Osteoblast (primary cell): ENCODE data around the gene DNAH9. TPM values are rescaled to one million over a fixed set of nuclear protein-coding genes. Genes with fewer than 3 reads are reported as not detected.

ENCODE experiments used
- DNase-seq: peaks from one replicate; pipeline ENCODE4 v3.0.0; 2011; ENCODE audit warnings: low spot score, mixed read lengths; ENCODE audit not compliant: insufficient read length; ENCODE audit errors: missing footprints
- H2AFZ ChIP-seq: 2 replicates; pipeline ENCODE4 v1.6.0; 2011; ENCODE audit warnings: mild to moderate bottlenecking, low read length
- H3K27ac ChIP-seq: 2 replicates; pipeline ENCODE4 v1.5.1; 2011; ENCODE audit warnings: mild to moderate bottlenecking, low read depth, low read length, moderate library complexity
- H3K27me3 ChIP-seq: 2 replicates; pipeline ENCODE4 v1.6.0; 2012; ENCODE audit warnings: mild to moderate bottlenecking, control low read depth, inconsistent platforms, low read length, moderate library complexity; ENCODE audit not compliant: insufficient read depth
- H3K36me3 ChIP-seq: 2 replicates; pipeline ENCODE4 v1.5.1; 2011; ENCODE audit warnings: mild to moderate bottlenecking, low read length, control low read depth, moderate library complexity; ENCODE audit not compliant: insufficient read depth
- H3K4me1 ChIP-seq: 2 replicates; pipeline ENCODE4 v1.5.1; 2011; ENCODE audit warnings: mild to moderate bottlenecking, low read length, control low read depth, moderate library complexity; ENCODE audit not compliant: insufficient read depth
- H3K4me2 ChIP-seq: 2 replicates; pipeline ENCODE4 v1.6.0; 2011; ENCODE audit warnings: mild to moderate bottlenecking, low read length; ENCODE audit not compliant: insufficient read depth
- H3K4me3 ChIP-seq: fragments of 200-600 bp; sonication (generic); 3 replicates; pipeline ENCODE4 v1.5.1; 2012; ENCODE audit warnings: mild to moderate bottlenecking, low read length, inconsistent platforms; ENCODE audit not compliant: insufficient read depth
- H3K79me2 ChIP-seq: 2 replicates; pipeline ENCODE4 v1.6.0; 2012; ENCODE audit warnings: mild to moderate bottlenecking, low read length, control low read depth, inconsistent platforms; ENCODE audit not compliant: insufficient read depth
- H3K9me3 ChIP-seq: 2 replicates; pipeline ENCODE4 v1.5.1; 2011; ENCODE audit warnings: low read depth, low read length, control low read depth
- H4K20me1 ChIP-seq: 2 replicates; pipeline ENCODE4 v1.6.0; 2012; ENCODE audit warnings: mild to moderate bottlenecking, low read length, control low read depth; ENCODE audit not compliant: insufficient read depth
- total RNA-seq: library from RNA; depleted of rRNA; stranded (reverse); fragments of >200 nt; gene quantifications from 2 replicates; pipeline ENCODE4 v1.2.3, GENCODE V29; 2012
- TF ChIP-seq, protein P1 (sequence below): IDR thresholded peaks from 2 replicates; pipeline ENCODE4 v1.5.1; 2011; ENCODE audit warnings: mild to moderate bottlenecking, low read depth, low read length, moderate library complexity; ENCODE audit errors: extremely low read depth

Gene DNAH9
- total RNA-seq, 1 donor: not detected

DNA sequence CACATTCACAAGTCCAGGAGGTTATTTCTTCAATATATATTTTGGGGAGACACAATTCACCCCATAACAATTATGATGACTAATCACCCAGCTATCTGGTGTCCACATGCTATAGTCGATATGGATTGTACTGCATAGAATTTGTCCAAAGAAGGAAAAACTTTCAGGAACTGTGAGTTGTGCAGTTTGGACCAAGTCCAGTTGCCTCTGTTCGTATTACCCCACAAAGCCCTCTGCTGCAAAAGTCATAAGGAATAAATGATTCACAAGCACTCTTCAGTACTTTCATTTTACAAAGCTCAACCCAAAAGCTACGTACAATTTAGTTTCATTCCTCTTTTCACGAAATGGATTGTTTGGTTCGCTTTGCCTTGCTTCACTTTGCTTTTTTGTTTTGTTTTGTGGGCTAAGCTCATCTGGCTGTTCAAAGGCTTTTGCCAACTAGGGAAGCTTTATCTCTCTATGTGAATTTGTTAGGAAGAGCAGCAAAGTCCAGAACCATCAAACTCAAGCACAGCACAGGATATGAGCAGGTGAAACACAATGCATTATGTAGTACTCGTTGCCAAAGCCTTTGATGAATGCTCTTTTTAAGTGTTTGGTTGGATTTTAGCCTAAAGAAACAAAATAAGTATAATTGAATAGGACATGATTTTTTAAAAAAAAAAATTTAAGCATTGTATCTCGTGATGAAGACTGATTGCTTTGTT is 300.4 kb downstream of the DNAH9 start:
- H3K4me1 ChIP-seq: no peaks in the 10 kb centered on the region
- no peak overlapping the region for H3K27ac ChIP-seq
- H3K36me3 ChIP-seq: no peaks in the 10 kb centered on the region
- TF ChIP-seq, protein P1, sequence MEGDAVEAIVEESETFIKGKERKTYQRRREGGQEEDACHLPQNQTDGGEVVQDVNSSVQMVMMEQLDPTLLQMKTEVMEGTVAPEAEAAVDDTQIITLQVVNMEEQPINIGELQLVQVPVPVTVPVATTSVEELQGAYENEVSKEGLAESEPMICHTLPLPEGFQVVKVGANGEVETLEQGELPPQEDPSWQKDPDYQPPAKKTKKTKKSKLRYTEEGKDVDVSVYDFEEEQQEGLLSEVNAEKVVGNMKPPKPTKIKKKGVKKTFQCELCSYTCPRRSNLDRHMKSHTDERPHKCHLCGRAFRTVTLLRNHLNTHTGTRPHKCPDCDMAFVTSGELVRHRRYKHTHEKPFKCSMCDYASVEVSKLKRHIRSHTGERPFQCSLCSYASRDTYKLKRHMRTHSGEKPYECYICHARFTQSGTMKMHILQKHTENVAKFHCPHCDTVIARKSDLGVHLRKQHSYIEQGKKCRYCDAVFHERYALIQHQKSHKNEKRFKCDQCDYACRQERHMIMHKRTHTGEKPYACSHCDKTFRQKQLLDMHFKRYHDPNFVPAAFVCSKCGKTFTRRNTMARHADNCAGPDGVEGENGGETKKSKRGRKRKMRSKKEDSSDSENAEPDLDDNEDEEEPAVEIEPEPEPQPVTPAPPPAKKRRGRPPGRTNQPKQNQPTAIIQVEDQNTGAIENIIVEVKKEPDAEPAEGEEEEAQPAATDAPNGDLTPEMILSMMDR: no peak
- no peaks in the 10 kb centered on the region for H4K20me1 ChIP-seq
- H3K9me3 ChIP-seq: peaks cover 2% of the 10 kb centered on the region
- no peaks in the 10 kb centered on the region for H3K79me2 ChIP-seq
- DNase-seq: peak; percentile 43
- no peak overlapping the region for H3K4me3 ChIP-seq
- no peak overlapping the region for H2AFZ ChIP-seq
- no peak overlapping the region for H3K4me2 ChIP-seq
- no peaks in the 10 kb centered on the region for H3K27me3 ChIP-seq

DNA sequence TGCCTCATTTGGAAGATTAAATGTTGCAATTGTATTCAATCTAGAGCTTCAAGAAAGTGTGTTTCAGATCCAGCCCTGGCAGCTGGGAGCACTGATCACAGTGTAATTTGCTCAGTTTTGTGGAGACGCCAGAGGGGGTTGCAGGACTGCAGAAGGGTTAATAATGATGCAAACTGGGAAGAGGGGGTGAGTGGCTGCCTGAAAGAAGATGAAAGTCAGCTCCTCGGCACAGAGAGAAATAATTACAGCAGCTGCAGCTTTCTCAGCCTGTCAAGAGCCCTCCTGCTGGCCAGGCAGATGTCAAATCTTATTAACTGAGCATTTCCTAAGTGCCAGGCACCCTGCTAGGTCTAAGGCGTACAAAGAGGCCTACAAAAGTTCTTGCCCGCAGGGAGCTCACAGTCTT is 301.3 kb downstream of the DNAH9 start:
- no peak overlapping the region for H2AFZ ChIP-seq
- no peak overlapping the region for H3K4me3 ChIP-seq
- H4K20me1 ChIP-seq: no peaks in the 10 kb centered on the region
- no peaks in the 10 kb centered on the region for H3K4me1 ChIP-seq
- DNase-seq: no peak
- H3K27ac ChIP-seq: no peak overlapping the region
- H3K9me3 ChIP-seq: peaks cover 2% of the 10 kb centered on the region
- H3K4me2 ChIP-seq: no peak overlapping the region
- H3K27me3 ChIP-seq: no peaks in the 10 kb centered on the region
- H3K36me3 ChIP-seq: no peaks in the 10 kb centered on the region
- no peaks in the 10 kb centered on the region for H3K79me2 ChIP-seq
- TF ChIP-seq, protein P1: no peak

DNA sequence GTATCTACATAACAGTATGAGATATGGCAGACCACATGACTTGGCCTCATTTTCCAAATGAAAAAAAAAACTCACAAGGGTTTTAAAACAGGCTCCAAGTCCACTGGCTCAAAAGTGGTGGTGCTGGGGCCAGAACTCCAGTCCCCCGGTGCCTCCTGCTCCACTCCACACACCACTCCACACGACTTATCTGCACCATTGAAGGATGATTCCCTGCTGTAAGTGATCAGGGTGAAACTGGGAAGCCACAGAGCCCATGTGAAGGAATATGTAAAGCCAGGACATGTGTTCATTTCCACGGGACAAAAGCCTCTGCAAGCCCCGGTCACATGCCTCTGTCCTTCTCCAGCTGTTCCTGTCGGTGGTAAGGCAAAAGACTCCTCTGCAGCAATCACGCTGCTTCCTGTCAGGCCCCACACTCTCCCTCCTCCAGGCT is 301.8 kb downstream of the DNAH9 start:
- no peaks in the 10 kb centered on the region for H3K36me3 ChIP-seq
- H3K27ac ChIP-seq: no peak overlapping the region
- TF ChIP-seq, protein P1: no peak
- H4K20me1 ChIP-seq: no peaks in the 10 kb centered on the region
- no peak overlapping the region for H3K4me3 ChIP-seq
- H3K4me1 ChIP-seq: no peaks in the 10 kb centered on the region
- no peak for DNase-seq
- H3K27me3 ChIP-seq: no peaks in the 10 kb centered on the region
- peaks cover under 1% of the 10 kb centered on the region for H3K9me3 ChIP-seq
- H2AFZ ChIP-seq: no peak overlapping the region
- H3K4me2 ChIP-seq: no peak overlapping the region
- no peaks in the 10 kb centered on the region for H3K79me2 ChIP-seq

DNA sequence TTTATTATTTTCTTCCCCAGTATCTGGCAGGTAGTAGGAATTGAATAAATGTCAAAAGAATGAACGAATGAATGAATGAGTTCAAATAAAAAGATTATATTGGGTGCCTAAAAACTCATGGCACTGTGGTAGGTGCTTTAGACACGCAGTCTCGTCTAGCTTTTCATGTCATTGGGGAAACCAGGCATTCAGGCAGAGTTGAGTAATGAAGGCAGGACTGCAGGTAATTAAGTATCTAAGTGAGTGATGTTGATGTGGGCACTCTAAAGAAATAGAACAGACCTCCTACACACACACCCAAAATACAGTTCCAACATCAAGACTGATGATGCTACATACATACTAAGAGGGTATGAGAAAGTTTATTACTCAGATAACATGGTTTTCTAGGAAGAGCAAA is 302.4 kb downstream of the DNAH9 start:
- no peak overlapping the region for H3K27ac ChIP-seq
- TF ChIP-seq, protein P1: no peak
- H3K4me3 ChIP-seq: no peak overlapping the region
- no peaks in the 10 kb centered on the region for H3K4me1 ChIP-seq
- H4K20me1 ChIP-seq: no peaks in the 10 kb centered on the region
- H3K36me3 ChIP-seq: no peaks in the 10 kb centered on the region
- no peaks in the 10 kb centered on the region for H3K79me2 ChIP-seq
- no peaks in the 10 kb centered on the region for H3K27me3 ChIP-seq
- no peak for DNase-seq
- no peak overlapping the region for H2AFZ ChIP-seq
- H3K4me2 ChIP-seq: no peak overlapping the region
- no peaks in the 10 kb centered on the region for H3K9me3 ChIP-seq
